HCT116 (cell line): ENCODE data around the gene RBFOX2. TPM values are rescaled to one million over a fixed set of nuclear protein-coding genes. Genes with fewer than 3 reads are reported as not detected.

ENCODE experiments used
- ATAC-seq: fragments of 200-7000 bp; cut with Tn5 transposase; 2 replicates; pipeline ENCODE4 v1.9.1; 2020; ENCODE audit warnings: mild to moderate bottlenecking, moderate library complexity
- BruUV-seq: library from RNA; stranded (reverse); fragments of 400-500 nt; replicated peaks from 2 replicates; lab custom pipeline; 2021; lab: Mats Ljungman, UMichigan
- CTCF ChIA-PET: fragments of 300-600 bp; sonication (Branson Sonifier 250); formaldehyde crosslinking; loops from one replicate; lab custom pipeline; 2021; ENCODE audit warnings: antibody characterized with exemption; lab: Charles Lee
- POLR2A ChIA-PET: fragments of 300-600, 350-600 bp; sonication (Branson Sonifier 250); formaldehyde crosslinking; loops from one replicate; lab custom pipeline; 2021; ENCODE audit warnings: antibody characterized with exemption; lab: Charles Lee
- RAD21 ChIA-PET, 2 experiments: fragments of 300-600 bp; sonication (Branson Sonifier 250); formaldehyde crosslinking; loops; one replicate each; lab custom pipeline; 2023; ENCODE audit warnings: low total read pairs in 2 of 2; ENCODE audit not compliant: uncharacterized antibody in 2 of 2, unreplicated experiment in 2 of 2, low non-redundant PET in 1 of 2; lab: Charles Lee
- DNase-seq: peaks from one replicate; pipeline ENCODE4 v3.0.0-alpha.2; 2010; ENCODE audit warnings: low read depth, low spot score
- H2AFZ ChIP-seq: fragments of 200-600 bp; shearing (Covaris generic), sonication (generic); 2 replicates; pipeline ENCODE4 v1.6.1; 2017; ENCODE audit warnings: low read depth, mixed run types, mixed read lengths, antibody characterized with exemption, low read length; ENCODE audit not compliant: poor library complexity, severe bottlenecking
- H3K27ac ChIP-seq: 2 replicates; pipeline ENCODE4 v1.5.1; 2012; ENCODE audit warnings: low read depth, low read length
- H3K27me3 ChIP-seq: fragments of 200-600 bp; sonication (generic); 2 replicates; pipeline ENCODE4 v1.6.1; 2016; ENCODE audit warnings: mixed run types, low read length, mixed read lengths; ENCODE audit not compliant: insufficient read depth
- H3K36me3 ChIP-seq, 2 experiments: fragments of 200-500 bp in 1 of 2; fragments of 200-600 bp in 1 of 2; sonication (Bioruptor generic) in 1 of 2; sonication (generic) in 1 of 2; 2 replicates each; pipeline versions ENCODE4 v1.5.1 to v1.6.1; 2014 to 2016; ENCODE audit warnings: low read length in 2 of 2, inconsistent platforms in 1 of 2, mixed read lengths in 1 of 2, mixed run types in 1 of 2; ENCODE audit not compliant: insufficient read depth in 2 of 2, control insufficient read depth in 1 of 2
- H3K4me1 ChIP-seq, 2 experiments: fragments of 200-600 bp in 1 of 2; sonication (generic) in 1 of 2; 2 replicates each; pipeline versions ENCODE4 v1.5.1 to v1.6.1; 2012 to 2017; ENCODE audit warnings: low read length in 2 of 2, inconsistent platforms in 1 of 2, mild to moderate bottlenecking in 1 of 2, mixed read lengths in 1 of 2, mixed run types in 1 of 2, moderate library complexity in 1 of 2; ENCODE audit not compliant: insufficient read depth in 2 of 2, control insufficient read depth in 1 of 2
- H3K4me2 ChIP-seq: fragments of 200-600 bp; sonication (generic); 2 replicates; pipeline ENCODE4 v1.6.1; 2017; ENCODE audit warnings: mixed run types, low read length, mixed read lengths
- H3K4me3 ChIP-seq, 2 experiments: fragments of 200-600 bp in 1 of 2; sonication (generic) in 1 of 2; replicated peaks in 1 of 2; 2 replicates each; pipeline ENCODE4 v1.5.1; 2011 to 2016; ENCODE audit warnings: low read length in 2 of 2, control low read depth in 1 of 2, low read depth in 1 of 2, mild to moderate bottlenecking in 1 of 2, mixed read lengths in 1 of 2, mixed run types in 1 of 2
- H3K79me2 ChIP-seq: fragments of 200-600 bp; sonication (generic); 2 replicates; pipeline ENCODE4 v1.6.1; 2017; ENCODE audit warnings: mild to moderate bottlenecking, mixed run types, low read length, moderate library complexity, mixed read lengths; ENCODE audit not compliant: insufficient read depth
- H3K9ac ChIP-seq: fragments of 200-600 bp; sonication (generic); 2 replicates; pipeline ENCODE4 v1.6.1; 2016; ENCODE audit warnings: low read length, mixed read lengths
- H3K9me2 ChIP-seq: fragments of 200-600 bp; sonication (generic), shearing (Covaris generic); 2 replicates; pipeline ENCODE4 v1.6.1; 2017; ENCODE audit warnings: mixed run types, mild to moderate bottlenecking, moderate library complexity; ENCODE audit not compliant: insufficient read depth
- H3K9me3 ChIP-seq, 2 experiments: fragments of 200-500 bp in 1 of 2; fragments of 200-600 bp in 1 of 2; sonication (Bioruptor generic) in 1 of 2; sonication (generic) in 1 of 2; 2 replicates each; pipeline ENCODE4 v1.6.1; 2014 to 2017; ENCODE audit warnings: low read length in 2 of 2, mixed read lengths in 2 of 2, inconsistent platforms in 1 of 2, low read depth in 1 of 2, mild to moderate bottlenecking in 1 of 2, mixed run types in 1 of 2, moderate library complexity in 1 of 2; ENCODE audit not compliant: control insufficient read depth in 1 of 2, insufficient read depth in 1 of 2
- H4K20me1 ChIP-seq: fragments of 200-600 bp; sonication (generic), shearing (Covaris generic); 2 replicates; pipeline ENCODE4 v1.6.1; 2017; ENCODE audit warnings: mixed run types, mild to moderate bottlenecking, moderate library complexity; ENCODE audit not compliant: insufficient read depth
- ATF3 ChIP-seq: IDR thresholded peaks from 2 replicates; pipeline ENCODE4 v1.6.1; 2012
- CBX3 ChIP-seq: IDR thresholded peaks from 2 replicates; pipeline ENCODE4 v1.6.1; 2012; ENCODE audit warnings: low read depth
- CTCF ChIP-seq, 3 experiments: fragments of 200-600 bp in 1 of 3; sonication (generic) in 1 of 3; IDR thresholded peaks in 2 of 3; conservative IDR thresholded peaks in 1 of 3; 2 replicates each; pipeline ENCODE4 v1.5.1; 2012 to 2017; ENCODE audit warnings: low read depth in 2 of 3, low read length in 2 of 3, antibody characterized with exemption in 1 of 3, borderline replicate concordance in 1 of 3, control low read depth in 1 of 3, mild to moderate bottlenecking in 1 of 3, mixed read lengths in 1 of 3, mixed run types in 1 of 3, moderate library complexity in 1 of 3; ENCODE audit not compliant: insufficient read depth in 1 of 3
- EGR1 ChIP-seq: IDR thresholded peaks from 2 replicates; pipeline ENCODE4 v1.6.1; 2012; ENCODE audit warnings: low read depth
- EZH2 ChIP-seq: fragments of 200-600 bp; sonication (generic); IDR thresholded peaks from 2 replicates; pipeline ENCODE4 v1.6.1; 2017; ENCODE audit warnings: antibody characterized with exemption, mixed run types
- EZH2phosphoT487 ChIP-seq: fragments of 200-600 bp; IDR thresholded peaks from 2 replicates; pipeline ENCODE4 v1.6.1; 2018; ENCODE audit warnings: antibody characterized with exemption, borderline replicate concordance
- FOSL1 ChIP-seq: IDR thresholded peaks from 2 replicates; pipeline ENCODE4 v1.6.1; 2012; ENCODE audit warnings: low read depth
- JUND ChIP-seq: IDR thresholded peaks from 2 replicates; pipeline ENCODE4 v1.6.1; 2012
- MAX ChIP-seq: IDR thresholded peaks from 2 replicates; pipeline ENCODE4 v1.6.1; 2012
- POLR2A ChIP-seq: IDR thresholded peaks from 2 replicates; pipeline ENCODE4 v1.7.0; 2011; ENCODE audit warnings: borderline replicate concordance; ENCODE audit not compliant: insufficient read depth, insufficient read length; ENCODE audit errors: extremely low read depth
- POLR2AphosphoS5 ChIP-seq: IDR thresholded peaks from 2 replicates; pipeline ENCODE4 v1.6.1; 2011; ENCODE audit warnings: mild to moderate bottlenecking, low read depth, low read length, moderate library complexity
- REST ChIP-seq: IDR thresholded peaks from 2 replicates; pipeline ENCODE4 v1.6.1; 2012; ENCODE audit warnings: low read depth
- SIN3A ChIP-seq: IDR thresholded peaks from 2 replicates; pipeline ENCODE4 v1.6.1; 2012; ENCODE audit warnings: low read depth
- SP1 ChIP-seq: IDR thresholded peaks from 2 replicates; pipeline ENCODE4 v1.6.1; 2012; ENCODE audit warnings: low read depth
- TCF7L2 ChIP-seq: IDR thresholded peaks from 2 replicates; pipeline ENCODE4 v1.7.0; 2011; ENCODE audit warnings: borderline replicate concordance, inconsistent platforms; ENCODE audit not compliant: insufficient read depth, insufficient read length; ENCODE audit errors: extremely low read depth
- YY1 ChIP-seq: IDR thresholded peaks from 2 replicates; pipeline ENCODE4 v1.6.1; 2011; ENCODE audit warnings: low read length, low read depth, moderate library complexity, mild to moderate bottlenecking; ENCODE audit not compliant: insufficient replicate concordance; ENCODE audit errors: extremely low read depth
- ZBTB33 ChIP-seq: IDR thresholded peaks from 2 replicates; pipeline ENCODE4 v1.6.1; 2011; ENCODE audit warnings: mild to moderate bottlenecking, low read length, moderate library complexity; ENCODE audit not compliant: insufficient replicate concordance; ENCODE audit errors: extremely low read depth
- ZFX ChIP-seq: fragments of 450-650 bp; IDR thresholded peaks from 2 replicates; pipeline ENCODE4 v1.6.1; 2017
- ZNF274 ChIP-seq: fragments of 200-500 bp; sonication (Bioruptor generic); IDR thresholded peaks from 2 replicates; pipeline ENCODE4 v1.6.1; 2014; ENCODE audit warnings: mild to moderate bottlenecking, low read depth, low read length, inconsistent platforms
- intact Hi-C: fragments of 100-400 bp; cut with micrococcal nuclease; formaldehyde crosslinking; loops from 2 replicates; pipeline ENCODE4 v1.10.0; 2022
- total RNA-seq: library from RNA; stranded (reverse); gene quantifications from one replicate; pipeline ENCODE4 v1.2.1, GENCODE V29; 2021; ENCODE audit not compliant: unreplicated experiment

RBFOX2 gene
- total RNA-seq, 1 experiment from 2014 or later, result 83.9 TPM

- no peak for DNase-seq
- TF ChIP-seq TCF7L2 (no peak), ZFX (no peak), REST (no peak), MAX (no peak), ZNF274 (no peak), SIN3A (no peak), EGR1 (no peak), ZBTB33 (no peak), SP1 (no peak), CTCF (IDR thresholded peaks at IDR 0.05 in 2 of 3, conservative IDR thresholded peaks at IDR 0.05 in 1 of 3; ENCODE audit: borderline replicate concordance in 1 of 3, insufficient read depth in 1 of 3, low read depth in 2 of 3, low read length in 2 of 3) (no peak), YY1 (no peak), ATF3 (no peak), EZH2phosphoT487 (no peak), EZH2 (no peak), JUND (no peak), POLR2A (no peak), POLR2AphosphoS5 (no peak), FOSL1 (no peak), CBX3 (no peak)
- POLR2A ChIA-PET, result no interaction called here
Observed at GRCh38 chr22:36077271-36077670, 48.6 kb upstream of the RBFOX2 start.

More at GRCh38 chr22:36077271-36077670, 48.6 kb upstream of the RBFOX2 start:
- H3K9me2 ChIP-seq, result no peaks in the 10 kb centered on the region
- CTCF ChIA-PET, result interaction anchor here (6.0 kb wide), 1 partner anchor 11 kb away, joined by 55 read pairs; no protein-coding TSS in a partner anchor
- no peak overlapping the region for H3K4me2 ChIP-seq
- ATAC-seq, result no peak
- no peak overlapping the region for H3K9ac ChIP-seq
- no peak overlapping the region for H2AFZ ChIP-seq
- no peak overlapping the region for H3K4me3 ChIP-seq
- no peaks in the 10 kb centered on the region for H3K4me1 ChIP-seq
- no peak overlapping the region for H3K27ac ChIP-seq
- H3K79me2 ChIP-seq, result no peaks in the 10 kb centered on the region
- H3K9me3 ChIP-seq, result no peaks in the 10 kb centered on the region
- intact Hi-C loops, result no loop called here
- H3K36me3 ChIP-seq, result no peaks in the 10 kb centered on the region
- no peaks in the 10 kb centered on the region for H3K27me3 ChIP-seq
- RAD21 ChIA-PET, result no interaction called here
- BruUV-seq, result no TSS peak
- H4K20me1 ChIP-seq, result no peaks in the 10 kb centered on the region
